NB4 (cell line): ENCODE data around the gene ZDHHC16.

ENCODE experiments used
- POLR2A ChIP-seq: IDR thresholded peaks from 2 replicates; pipeline ENCODE4 v1.6.1; 2011; ENCODE audit warnings: mild to moderate bottlenecking; ENCODE audit not compliant: insufficient read length; ENCODE audit errors: extremely low read depth
- TF ChIP-seq, protein P1 (sequence below): IDR thresholded peaks from one replicate; pipeline ENCODE4 v1.5.1; 2012; ENCODE audit warnings: low read depth, low read length
- TF ChIP-seq, protein P2 (sequence below): IDR thresholded peaks from 2 replicates; pipeline ENCODE4 v1.6.1; 2011; ENCODE audit warnings: low read depth, low read length

DNA sequence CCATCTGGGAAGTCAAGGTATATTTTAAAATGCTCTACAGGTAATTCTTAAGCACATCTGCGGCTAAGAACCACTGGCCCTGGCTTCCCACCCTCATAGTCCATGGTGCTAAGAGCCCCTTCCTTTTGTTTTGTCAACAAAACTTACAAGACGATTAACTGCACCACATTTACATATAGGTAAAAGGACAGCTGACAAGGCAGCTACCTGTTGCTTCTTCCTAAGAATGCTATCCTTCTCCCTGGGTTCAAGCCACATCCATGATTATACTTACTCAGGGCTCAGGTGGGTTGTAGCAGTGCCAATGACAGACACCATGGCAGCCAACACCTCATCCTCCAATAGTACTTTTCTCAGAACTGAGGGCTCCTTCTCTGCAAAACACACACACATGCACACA is 16.3 kb downstream of the ZDHHC16 start:
- no peak for TF ChIP-seq POLR2A
- TF ChIP-seq, protein P1, sequence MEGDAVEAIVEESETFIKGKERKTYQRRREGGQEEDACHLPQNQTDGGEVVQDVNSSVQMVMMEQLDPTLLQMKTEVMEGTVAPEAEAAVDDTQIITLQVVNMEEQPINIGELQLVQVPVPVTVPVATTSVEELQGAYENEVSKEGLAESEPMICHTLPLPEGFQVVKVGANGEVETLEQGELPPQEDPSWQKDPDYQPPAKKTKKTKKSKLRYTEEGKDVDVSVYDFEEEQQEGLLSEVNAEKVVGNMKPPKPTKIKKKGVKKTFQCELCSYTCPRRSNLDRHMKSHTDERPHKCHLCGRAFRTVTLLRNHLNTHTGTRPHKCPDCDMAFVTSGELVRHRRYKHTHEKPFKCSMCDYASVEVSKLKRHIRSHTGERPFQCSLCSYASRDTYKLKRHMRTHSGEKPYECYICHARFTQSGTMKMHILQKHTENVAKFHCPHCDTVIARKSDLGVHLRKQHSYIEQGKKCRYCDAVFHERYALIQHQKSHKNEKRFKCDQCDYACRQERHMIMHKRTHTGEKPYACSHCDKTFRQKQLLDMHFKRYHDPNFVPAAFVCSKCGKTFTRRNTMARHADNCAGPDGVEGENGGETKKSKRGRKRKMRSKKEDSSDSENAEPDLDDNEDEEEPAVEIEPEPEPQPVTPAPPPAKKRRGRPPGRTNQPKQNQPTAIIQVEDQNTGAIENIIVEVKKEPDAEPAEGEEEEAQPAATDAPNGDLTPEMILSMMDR, result no peak
- TF ChIP-seq, protein P2, sequence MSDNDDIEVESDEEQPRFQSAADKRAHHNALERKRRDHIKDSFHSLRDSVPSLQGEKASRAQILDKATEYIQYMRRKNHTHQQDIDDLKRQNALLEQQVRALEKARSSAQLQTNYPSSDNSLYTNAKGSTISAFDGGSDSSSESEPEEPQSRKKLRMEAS, result no peak
